Measurements from ENCODE around the gene USP13.

Gene USP13

DNA sequence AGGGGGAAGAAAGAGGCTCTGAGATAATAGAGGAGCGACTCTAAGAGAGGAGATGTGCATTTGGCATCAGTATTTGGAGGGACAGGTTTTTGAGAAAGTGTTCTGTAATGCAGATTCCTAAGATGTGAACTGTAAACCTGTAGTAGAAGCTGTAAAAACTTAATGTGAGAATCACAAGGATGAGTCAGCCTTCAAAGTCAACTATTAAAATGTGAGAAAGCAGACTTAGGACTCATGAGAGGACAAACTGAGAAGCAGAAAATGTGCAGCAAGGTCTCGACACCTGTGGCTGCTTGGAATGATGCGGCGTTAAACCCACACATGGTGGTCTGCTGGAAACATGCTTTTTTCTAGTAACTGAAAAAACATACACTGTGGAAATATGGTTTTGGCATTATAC is 36.0 kb downstream of the USP13 start:
- DNase-seq (ENCODE audit: low spot score) = no peak
- TF ChIP-seq, protein P1, sequence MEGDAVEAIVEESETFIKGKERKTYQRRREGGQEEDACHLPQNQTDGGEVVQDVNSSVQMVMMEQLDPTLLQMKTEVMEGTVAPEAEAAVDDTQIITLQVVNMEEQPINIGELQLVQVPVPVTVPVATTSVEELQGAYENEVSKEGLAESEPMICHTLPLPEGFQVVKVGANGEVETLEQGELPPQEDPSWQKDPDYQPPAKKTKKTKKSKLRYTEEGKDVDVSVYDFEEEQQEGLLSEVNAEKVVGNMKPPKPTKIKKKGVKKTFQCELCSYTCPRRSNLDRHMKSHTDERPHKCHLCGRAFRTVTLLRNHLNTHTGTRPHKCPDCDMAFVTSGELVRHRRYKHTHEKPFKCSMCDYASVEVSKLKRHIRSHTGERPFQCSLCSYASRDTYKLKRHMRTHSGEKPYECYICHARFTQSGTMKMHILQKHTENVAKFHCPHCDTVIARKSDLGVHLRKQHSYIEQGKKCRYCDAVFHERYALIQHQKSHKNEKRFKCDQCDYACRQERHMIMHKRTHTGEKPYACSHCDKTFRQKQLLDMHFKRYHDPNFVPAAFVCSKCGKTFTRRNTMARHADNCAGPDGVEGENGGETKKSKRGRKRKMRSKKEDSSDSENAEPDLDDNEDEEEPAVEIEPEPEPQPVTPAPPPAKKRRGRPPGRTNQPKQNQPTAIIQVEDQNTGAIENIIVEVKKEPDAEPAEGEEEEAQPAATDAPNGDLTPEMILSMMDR (IDR thresholded peaks at IDR 0.05; ENCODE audit: borderline replicate concordance, control extremely low read depth, extremely low read depth, insufficient read depth, missing control alignments) = no peak
- in situ Hi-C loops (cut with MboI; ENCODE audit: low sequenced_read_pairs, unreplicated experiment) = no loop called here

DNA sequence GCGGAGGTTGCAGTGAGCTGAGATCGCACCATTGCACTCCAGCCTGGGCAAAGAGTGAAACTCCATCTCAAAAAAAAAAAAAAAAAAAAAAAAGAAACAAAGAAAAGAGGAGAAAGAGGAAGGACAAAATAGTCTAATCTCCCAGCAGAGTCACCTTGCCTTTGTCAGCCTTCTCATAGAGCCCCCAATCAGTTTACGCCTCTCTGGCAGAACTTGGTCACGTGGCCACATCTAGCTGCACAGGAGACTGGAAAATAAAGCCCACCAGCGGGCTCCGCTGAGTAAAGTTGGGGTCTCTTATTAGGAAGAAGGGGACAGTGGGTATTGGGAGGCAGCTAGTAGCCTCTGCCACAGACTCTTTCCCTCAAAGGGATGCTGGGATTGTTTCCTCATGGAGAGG is 41.9 kb downstream of the USP13 start:
- TF ChIP-seq, protein P1 (IDR thresholded peaks at IDR 0.05; ENCODE audit: borderline replicate concordance, control extremely low read depth, extremely low read depth, insufficient read depth, missing control alignments) = no peak
- DNase-seq (ENCODE audit: low spot score) = no peak
- in situ Hi-C loops (cut with MboI; ENCODE audit: low sequenced_read_pairs, unreplicated experiment) = no loop called here

DNA sequence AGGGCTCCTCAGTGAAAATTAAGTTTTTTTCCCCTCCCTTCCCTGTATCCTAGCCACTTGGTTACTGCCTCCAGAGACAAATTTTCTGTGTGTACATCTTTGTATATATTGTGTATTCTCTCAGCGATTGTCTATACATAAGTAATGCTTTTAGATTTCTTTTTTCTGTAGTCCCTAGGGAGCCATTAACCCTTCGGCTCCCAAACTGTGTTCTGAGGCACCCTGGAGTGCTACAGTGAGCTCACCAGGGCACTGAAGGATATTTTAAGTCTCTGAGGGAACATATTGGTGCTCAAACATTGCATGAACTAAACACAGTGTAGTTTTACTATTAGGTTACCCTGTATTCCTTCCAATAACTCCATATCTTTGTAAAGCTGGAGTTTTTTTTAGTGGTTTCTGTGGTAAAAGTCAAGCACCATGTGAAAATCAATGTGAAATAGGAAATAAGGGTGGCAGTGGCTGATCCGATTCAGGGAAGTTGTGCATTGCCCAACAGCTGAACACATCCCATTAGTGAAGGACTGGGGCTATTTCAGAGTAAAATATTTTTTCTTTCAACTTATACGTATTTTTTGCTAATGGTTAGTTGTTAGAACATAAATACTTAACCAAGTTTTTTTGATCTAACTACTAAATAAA is 43.0 kb downstream of the USP13 start:
- TF ChIP-seq, protein P1 (IDR thresholded peaks at IDR 0.05; ENCODE audit: borderline replicate concordance, control extremely low read depth, extremely low read depth, insufficient read depth, missing control alignments) = no peak
- DNase-seq (ENCODE audit: low spot score) = no peak
- in situ Hi-C loops (cut with MboI; ENCODE audit: low sequenced_read_pairs, unreplicated experiment) = no loop called here

DNA sequence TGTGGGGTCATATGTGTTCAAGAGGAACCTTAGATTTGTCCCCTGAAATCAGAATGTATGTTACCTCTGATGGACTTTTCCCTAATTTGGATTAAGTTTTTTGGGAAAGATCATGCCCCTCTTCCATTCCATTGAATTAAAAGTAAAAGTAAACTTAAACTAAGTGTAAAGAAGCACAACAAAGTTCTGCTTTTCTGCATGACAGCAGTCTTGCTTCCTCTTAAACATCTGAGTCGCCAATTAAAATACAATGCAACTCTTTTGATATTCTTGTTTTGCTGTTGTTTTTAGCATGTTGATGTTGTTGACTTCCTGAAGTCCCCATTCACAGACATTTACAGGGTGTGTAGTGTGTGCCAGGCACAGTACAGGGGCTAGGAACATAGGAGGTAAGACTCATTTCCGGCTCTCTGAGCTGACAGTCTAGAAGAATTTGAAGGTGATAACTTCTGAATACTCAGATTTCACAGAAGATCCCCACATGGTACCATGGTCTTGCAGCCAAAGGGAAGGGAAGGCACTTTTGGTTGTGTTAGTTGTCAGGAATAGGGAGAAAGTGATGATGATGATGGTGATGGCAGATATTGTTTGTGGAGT is 45.0 kb downstream of the USP13 start:
- no peak for DNase-seq (ENCODE audit: low spot score)
- in situ Hi-C loops (cut with MboI; ENCODE audit: low sequenced_read_pairs, unreplicated experiment) = no loop called here
- TF ChIP-seq, protein P1 (IDR thresholded peaks at IDR 0.05; ENCODE audit: borderline replicate concordance, control extremely low read depth, extremely low read depth, insufficient read depth, missing control alignments) = no peak

DNA sequence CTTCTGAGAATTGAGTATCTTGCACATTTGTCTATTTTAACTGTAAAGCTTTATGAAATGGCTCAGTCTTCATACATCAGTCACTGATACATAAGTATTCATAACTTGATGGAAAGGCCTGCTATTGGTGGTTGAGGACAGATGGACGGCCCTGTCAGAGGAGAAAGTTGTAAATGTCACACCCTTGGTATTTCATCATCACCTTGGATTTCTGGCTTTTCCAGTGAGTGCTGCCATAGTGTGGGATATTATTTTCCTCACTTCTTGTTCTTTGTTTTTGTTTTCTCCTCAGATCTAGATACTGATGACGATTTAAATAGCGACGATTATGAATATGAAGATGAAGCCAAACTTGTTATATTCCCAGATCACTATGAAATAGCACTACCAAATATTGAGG is 47.9 kb downstream of the USP13 start:
- DNase-seq (ENCODE audit: low spot score) = no peak
- in situ Hi-C loops (cut with MboI; ENCODE audit: low sequenced_read_pairs, unreplicated experiment) = no loop called here
- TF ChIP-seq, protein P1 (IDR thresholded peaks at IDR 0.05; ENCODE audit: borderline replicate concordance, control extremely low read depth, extremely low read depth, insufficient read depth, missing control alignments) = no peak

DNA sequence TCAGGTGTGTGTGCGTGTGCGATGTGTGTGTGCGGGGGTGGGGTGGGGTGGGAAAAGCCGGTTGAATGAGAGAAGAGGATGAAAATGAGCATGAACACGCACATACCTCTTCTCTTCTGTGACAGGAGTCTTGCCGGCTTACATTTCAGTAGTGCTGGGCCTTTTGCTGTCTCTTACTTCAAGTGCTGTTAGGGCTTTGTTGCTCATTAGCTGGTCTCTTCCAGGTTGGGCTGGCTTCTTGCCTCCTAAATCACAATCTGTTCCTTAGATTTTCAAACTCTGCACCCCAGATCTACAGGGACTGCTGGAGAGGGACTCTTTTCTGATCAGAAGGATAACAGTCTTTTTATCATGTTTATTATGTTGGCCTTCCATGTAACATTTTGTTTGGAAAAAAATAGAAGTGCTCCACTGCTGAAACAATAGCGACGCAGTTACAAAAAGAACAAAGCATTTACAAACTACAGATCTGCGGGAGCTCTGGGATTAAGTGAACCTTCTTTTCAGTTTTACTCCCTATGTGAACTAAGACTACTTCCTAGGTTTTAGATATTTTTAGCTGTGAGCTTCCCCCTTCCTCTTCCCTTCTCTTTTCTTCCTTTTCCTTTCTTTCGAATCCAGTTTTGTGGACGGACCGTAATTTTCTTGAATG is 48.5 kb downstream of the USP13 start:
- no peak for DNase-seq (ENCODE audit: low spot score)
- in situ Hi-C loops (cut with MboI; ENCODE audit: low sequenced_read_pairs, unreplicated experiment) = no loop called here
- TF ChIP-seq, protein P1 (IDR thresholded peaks at IDR 0.05; ENCODE audit: borderline replicate concordance, control extremely low read depth, extremely low read depth, insufficient read depth, missing control alignments) = no peak
